ENCODE results near the gene SND1.

The SND1 gene

GRCh38 chr7:127888411-127888810 lies 236.4 kb downstream of the SND1 start:
- peaks cover 32% of the 10 kb centered on the region for H3K36me3 Mint-ChIP-seq
- H3K9me3 Mint-ChIP-seq, result no peaks in the 10 kb centered on the region
- H3K27me3 Mint-ChIP-seq, result no peaks in the 10 kb centered on the region
- no peak for DNase-seq
- no peak overlapping the region for H3K27ac Mint-ChIP-seq
- no peak overlapping the region for H3K4me3 Mint-ChIP-seq
- CTCF ChIA-PET, result no interaction called here
- no peaks in the 10 kb centered on the region for H3K4me1 Mint-ChIP-seq

- Mint-ChIP-seq H3K36me3 (peaks cover 34% of the 10 kb centered on the region), H3K4me3 (no peak overlapping the region), H3K4me1 (no peaks in the 10 kb centered on the region), H3K27me3 (no peaks in the 10 kb centered on the region), H3K27ac (no peak overlapping the region), H3K9me3 (no peaks in the 10 kb centered on the region)
- CTCF ChIA-PET, result no interaction called here
- no peak for DNase-seq
Measured at GRCh38 chr7:127888825-127889224, 236.8 kb downstream of the SND1 start.

- H3K36me3 Mint-ChIP-seq, result peaks cover 32% of the 10 kb centered on the region
- H3K27me3 Mint-ChIP-seq, result no peaks in the 10 kb centered on the region
- H3K4me1 Mint-ChIP-seq, result no peaks in the 10 kb centered on the region
- no peak for DNase-seq
- no peak overlapping the region for H3K27ac Mint-ChIP-seq
- no peaks in the 10 kb centered on the region for H3K9me3 Mint-ChIP-seq
- CTCF ChIA-PET, result no interaction called here
- no peak overlapping the region for H3K4me3 Mint-ChIP-seq
Measured at GRCh38 chr7:127889677-127890076, 237.7 kb downstream of the SND1 start.

GRCh38 chr7:127890726-127891125 lies 238.7 kb downstream of the SND1 start:
- no peaks in the 10 kb centered on the region for H3K27me3 Mint-ChIP-seq

GRCh38 chr7:127891144-127891543 lies 239.2 kb downstream of the SND1 start:
- no peaks in the 10 kb centered on the region for H3K4me1 Mint-ChIP-seq
- H3K4me3 Mint-ChIP-seq, result no peak overlapping the region
- H3K9me3 Mint-ChIP-seq, result no peaks in the 10 kb centered on the region
- CTCF ChIA-PET, result no interaction called here
- no peaks in the 10 kb centered on the region for H3K27me3 Mint-ChIP-seq
- peaks cover 31% of the 10 kb centered on the region for H3K36me3 Mint-ChIP-seq
- DNase-seq, result no peak
- H3K27ac Mint-ChIP-seq, result no peak overlapping the region

More at GRCh38 chr7:127890726-127891125, 238.7 kb downstream of the SND1 start:
- no peak overlapping the region for H3K4me3 Mint-ChIP-seq
- H3K4me1 Mint-ChIP-seq, result no peaks in the 10 kb centered on the region
- H3K36me3 Mint-ChIP-seq, result peaks cover 31% of the 10 kb centered on the region
- H3K27ac Mint-ChIP-seq, result no peak overlapping the region
- no peak for DNase-seq
- H3K9me3 Mint-ChIP-seq, result no peaks in the 10 kb centered on the region
- CTCF ChIA-PET, result no interaction called here

DNA sequence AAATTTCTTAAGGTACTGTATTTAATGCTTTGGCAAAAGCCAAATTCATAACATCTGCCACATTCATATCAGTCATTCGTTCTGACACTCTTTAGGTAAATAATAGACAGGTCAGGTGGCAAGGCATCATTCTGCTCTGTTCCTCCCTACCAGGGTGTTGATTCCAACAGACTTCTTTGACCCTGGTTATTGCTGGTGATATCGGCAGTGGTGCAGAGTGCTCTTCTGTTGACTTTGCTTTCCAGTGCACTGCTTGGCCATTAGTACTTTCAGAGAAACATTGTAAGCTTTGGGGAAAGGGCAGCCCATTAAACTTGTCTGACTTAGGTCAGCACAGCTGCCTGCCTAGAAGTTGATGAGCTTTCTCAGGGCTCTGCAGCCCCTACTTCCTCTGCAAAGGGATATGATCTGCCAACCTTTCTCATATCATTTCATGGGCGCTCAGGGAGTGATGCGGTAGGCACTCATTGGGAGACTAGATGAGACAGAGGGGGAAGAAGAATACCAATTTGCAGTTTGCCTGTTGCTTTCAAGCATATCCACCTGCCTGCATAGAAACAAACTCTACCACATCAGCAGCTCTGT lies 240.0 kb downstream of the SND1 start:
- Mint-ChIP-seq H3K27ac (no peak overlapping the region), H3K36me3 (peaks cover 31% of the 10 kb centered on the region), H3K9me3 (no peaks in the 10 kb centered on the region), H3K4me3 (no peak overlapping the region), H3K4me1 (no peaks in the 10 kb centered on the region), H3K27me3 (no peaks in the 10 kb centered on the region)
- DNase-seq, result no peak
- CTCF ChIA-PET, result no interaction called here

DNA sequence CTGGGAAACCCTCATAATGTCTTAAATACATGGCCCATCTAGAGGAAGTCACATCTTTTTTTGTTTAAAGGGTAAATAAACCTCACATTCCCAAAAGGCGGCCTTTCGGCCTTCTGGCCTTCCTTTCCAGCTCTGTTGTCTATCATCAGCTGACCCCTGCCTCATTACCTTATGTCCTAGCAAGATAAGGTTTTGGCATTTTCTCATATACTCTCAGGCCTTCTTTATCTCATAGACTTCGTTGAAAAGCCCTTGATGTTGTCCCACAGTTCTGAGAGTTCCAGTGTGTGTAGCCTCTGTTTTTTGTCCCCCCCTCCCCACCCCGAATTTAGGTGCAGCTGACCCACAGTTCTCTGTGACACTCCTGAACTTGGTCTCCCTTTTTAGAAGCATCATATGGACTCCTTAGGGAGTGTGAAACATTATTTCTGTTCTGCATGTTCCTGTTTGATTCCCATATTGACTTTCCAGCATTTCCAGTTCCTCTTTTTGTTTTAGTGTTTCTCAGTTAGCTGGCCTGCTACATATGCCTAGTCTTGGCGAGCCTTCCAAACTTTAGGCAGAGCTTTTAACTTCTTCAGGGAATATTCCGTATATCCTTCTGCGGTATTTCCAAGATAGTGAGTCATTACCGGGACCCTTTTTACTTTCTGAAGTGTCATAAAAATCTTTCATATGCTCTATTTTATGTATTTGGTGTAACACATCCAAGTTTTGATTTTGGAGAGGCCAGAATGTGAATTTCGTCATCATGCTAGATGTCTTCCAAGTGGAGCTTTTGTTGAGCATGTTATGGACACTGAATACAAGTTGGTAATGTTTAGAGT lies 240.7 kb downstream of the SND1 start:
- H3K36me3 Mint-ChIP-seq, result peaks cover 29% of the 10 kb centered on the region
- H3K4me1 Mint-ChIP-seq, result no peaks in the 10 kb centered on the region
- no peak for DNase-seq
- CTCF ChIA-PET, result no interaction called here
- no peak overlapping the region for H3K27ac Mint-ChIP-seq
- no peak overlapping the region for H3K4me3 Mint-ChIP-seq
- H3K9me3 Mint-ChIP-seq, result no peaks in the 10 kb centered on the region
- no peaks in the 10 kb centered on the region for H3K27me3 Mint-ChIP-seq

GRCh38 chr7:127893547-127893946 lies 241.6 kb downstream of the SND1 start:
- DNase-seq, result no peak
- H3K9me3 Mint-ChIP-seq, result no peaks in the 10 kb centered on the region
- no peak overlapping the region for H3K27ac Mint-ChIP-seq
- no peaks in the 10 kb centered on the region for H3K27me3 Mint-ChIP-seq
- no peak overlapping the region for H3K4me3 Mint-ChIP-seq
- peaks cover 25% of the 10 kb centered on the region for H3K36me3 Mint-ChIP-seq
- CTCF ChIA-PET, result no interaction called here
- no peaks in the 10 kb centered on the region for H3K4me1 Mint-ChIP-seq

DNA sequence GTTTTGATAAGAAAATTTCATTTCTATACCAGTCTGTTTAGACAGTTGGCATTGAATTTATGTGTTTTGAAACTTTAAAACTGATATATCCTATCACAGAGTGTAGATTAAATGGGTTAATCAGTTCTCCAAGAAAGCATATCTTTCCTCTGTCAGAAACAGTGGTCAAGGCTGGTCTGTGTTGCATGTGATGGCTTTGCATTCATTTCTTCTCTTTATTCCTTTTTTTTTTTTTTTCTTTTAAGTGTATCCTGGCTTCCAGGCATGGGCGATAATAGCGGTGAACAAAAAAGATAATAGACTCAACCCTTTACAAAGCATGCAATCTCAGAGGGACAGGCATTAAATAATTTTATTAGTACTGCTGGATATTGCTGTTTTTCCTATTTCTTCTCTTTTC lies 242.6 kb downstream of the SND1 start:
- no peak overlapping the region for H3K27ac Mint-ChIP-seq
- no peaks in the 10 kb centered on the region for H3K27me3 Mint-ChIP-seq
- no peak overlapping the region for H3K4me3 Mint-ChIP-seq
- no peaks in the 10 kb centered on the region for H3K4me1 Mint-ChIP-seq
- DNase-seq, result no peak
- CTCF ChIA-PET, result interaction anchor here (1.3 kb wide), 1 partner anchor 14 kb away, joined by 4 read pairs; no protein-coding TSS in a partner anchor
- H3K9me3 Mint-ChIP-seq, result no peaks in the 10 kb centered on the region
- peaks cover 22% of the 10 kb centered on the region for H3K36me3 Mint-ChIP-seq

GRCh38 chr7:127895360-127895759 lies 243.4 kb downstream of the SND1 start:
- CTCF ChIA-PET, result interaction anchor here (0.7 to 1.3 kb wide), 2 partner anchors 13 to 242 kb away, joined by 3 to 4 read pairs; no protein-coding TSS in a partner anchor
- Mint-ChIP-seq H3K4me3 (no peak overlapping the region), H3K4me1 (no peaks in the 10 kb centered on the region), H3K27me3 (no peaks in the 10 kb centered on the region), H3K27ac (no peak overlapping the region), H3K9me3 (no peaks in the 10 kb centered on the region), H3K36me3 (peaks cover 16% of the 10 kb centered on the region)
- DNase-seq, result no peak

GRCh38 chr7:127895814-127896280 lies 243.9 kb downstream of the SND1 start:
- H3K36me3 Mint-ChIP-seq, result peaks cover 14% of the 10 kb centered on the region
- H3K9me3 Mint-ChIP-seq, result no peaks in the 10 kb centered on the region
- no peak for DNase-seq
- H3K27ac Mint-ChIP-seq, result no peak overlapping the region
- H3K4me1 Mint-ChIP-seq, result no peaks in the 10 kb centered on the region
- H3K4me3 Mint-ChIP-seq, result no peak overlapping the region
- CTCF ChIA-PET, result interaction anchor here (0.7 to 1.3 kb wide), 2 partner anchors 13 to 242 kb away, joined by 3 to 4 read pairs; no protein-coding TSS in a partner anchor
- H3K27me3 Mint-ChIP-seq, result no peaks in the 10 kb centered on the region

DNA sequence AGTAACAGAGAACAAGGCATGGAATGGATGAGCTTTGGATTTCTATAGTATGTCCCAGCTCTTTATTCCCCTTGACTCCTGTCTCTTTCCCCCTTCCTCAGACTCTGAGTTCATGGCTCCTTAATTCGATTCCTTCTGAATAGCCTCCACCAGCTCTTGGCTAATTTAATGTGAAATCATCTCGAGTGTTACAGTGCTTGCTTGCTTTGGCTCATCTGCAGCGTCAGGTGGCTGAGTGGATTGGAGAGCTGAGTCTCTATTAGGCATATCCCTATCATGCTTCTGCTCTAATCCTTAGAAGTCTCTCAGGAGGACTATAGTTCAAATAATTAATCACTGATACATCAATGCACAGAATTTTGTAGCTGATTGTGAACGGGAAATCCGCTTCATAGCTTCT lies 244.7 kb downstream of the SND1 start:
- peaks cover 9% of the 10 kb centered on the region for H3K36me3 Mint-ChIP-seq
- no peak overlapping the region for H3K27ac Mint-ChIP-seq
- H3K4me3 Mint-ChIP-seq, result no peak overlapping the region
- no peak for DNase-seq
- no peaks in the 10 kb centered on the region for H3K9me3 Mint-ChIP-seq
- H3K27me3 Mint-ChIP-seq, result no peaks in the 10 kb centered on the region
- CTCF ChIA-PET, result no interaction called here
- H3K4me1 Mint-ChIP-seq, result no peaks in the 10 kb centered on the region

DNA sequence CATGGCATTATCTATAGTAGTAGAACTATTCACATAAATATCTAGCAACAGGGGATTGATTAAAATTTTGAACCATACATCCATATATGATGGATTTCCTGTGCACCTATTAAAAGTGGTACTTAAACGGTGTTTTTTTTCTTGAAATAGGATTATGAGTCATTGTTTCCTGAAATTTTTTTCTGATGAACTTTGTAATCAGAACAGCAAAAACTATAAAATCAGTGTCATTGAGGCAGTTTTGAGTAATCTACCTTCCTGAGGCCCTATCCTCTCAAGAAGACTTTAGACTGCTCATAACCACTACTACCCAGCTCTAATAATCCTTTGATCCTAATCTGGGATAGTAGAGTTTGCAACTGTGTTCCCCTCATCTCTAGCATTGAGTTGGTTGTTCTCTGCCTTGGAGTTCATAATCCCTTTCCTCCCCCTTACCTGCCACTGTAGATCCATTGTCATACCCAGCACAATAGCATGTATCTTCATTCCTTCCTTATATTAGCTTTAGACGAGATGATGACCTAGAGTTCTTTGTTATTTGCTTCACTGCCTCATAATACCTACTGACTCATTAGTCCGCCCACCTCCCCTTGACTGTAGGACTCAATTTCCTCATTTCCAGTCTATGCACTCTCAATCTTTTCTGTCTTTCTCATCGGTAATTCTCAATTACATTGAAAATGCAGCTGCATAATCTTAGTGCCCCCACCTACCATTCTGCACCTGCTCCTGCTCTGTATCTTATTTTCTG lies 245.9 kb downstream of the SND1 start:
- H3K27ac Mint-ChIP-seq, result no peak overlapping the region
- no peaks in the 10 kb centered on the region for H3K9me3 Mint-ChIP-seq
- H3K36me3 Mint-ChIP-seq, result peaks cover 8% of the 10 kb centered on the region
- DNase-seq, result no peak
- H3K27me3 Mint-ChIP-seq, result no peaks in the 10 kb centered on the region
- H3K4me1 Mint-ChIP-seq, result no peaks in the 10 kb centered on the region
- CTCF ChIA-PET, result interaction anchor here (0.6 kb wide), 1 partner anchor 18 kb away, joined by 3 read pairs; no protein-coding TSS in a partner anchor
- no peak overlapping the region for H3K4me3 Mint-ChIP-seq

DNA sequence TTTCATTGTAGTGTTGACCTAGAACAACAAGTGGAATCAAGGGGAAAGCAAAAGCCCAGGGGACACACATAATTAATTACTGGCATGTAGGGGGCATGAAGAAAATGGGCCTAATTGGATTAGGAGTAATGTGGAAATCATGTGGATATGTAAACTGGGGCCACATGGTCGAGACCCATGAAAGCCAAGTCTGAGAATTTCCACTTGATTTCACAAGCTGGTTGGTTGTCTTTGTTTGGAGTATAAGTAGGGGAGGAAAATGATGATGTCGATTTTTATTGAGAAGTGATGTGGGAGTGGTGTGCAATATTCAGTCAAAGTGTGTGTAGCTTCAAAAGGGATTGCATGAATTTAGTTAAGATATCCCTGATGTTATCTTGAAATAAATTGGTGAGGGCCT lies 247.4 kb downstream of the SND1 start:
- Mint-ChIP-seq H3K27ac (no peak overlapping the region), H3K27me3 (no peaks in the 10 kb centered on the region), H3K4me3 (no peak overlapping the region), H3K9me3 (no peaks in the 10 kb centered on the region), H3K4me1 (no peaks in the 10 kb centered on the region), H3K36me3 (no peaks in the 10 kb centered on the region)
- no peak for DNase-seq
- CTCF ChIA-PET, result no interaction called here

All from activated naive CD4-positive, alpha-beta T cell treated with anti-CD3 and anti-CD28 coated beads, Interleukin-2, amount 10 ng/mL, durations not matched to agents 7 days and 5 days (primary cell).